HG02973 (cell line): ENCODE measurements around the gene SLC4A1AP.

Experiments
- ATAC-seq: cut with Tn5 transposase; IDR thresholded peaks from one replicate; pipeline ENCODE4 v1.9.1; 2021; ENCODE audit warnings: moderate library complexity; ENCODE audit not compliant: unreplicated experiment

SLC4A1AP gene

GRCh38 chr2:27720004-27720551 is 56.4 kb downstream of the SLC4A1AP start:
- ATAC-seq, result no peak

DNA sequence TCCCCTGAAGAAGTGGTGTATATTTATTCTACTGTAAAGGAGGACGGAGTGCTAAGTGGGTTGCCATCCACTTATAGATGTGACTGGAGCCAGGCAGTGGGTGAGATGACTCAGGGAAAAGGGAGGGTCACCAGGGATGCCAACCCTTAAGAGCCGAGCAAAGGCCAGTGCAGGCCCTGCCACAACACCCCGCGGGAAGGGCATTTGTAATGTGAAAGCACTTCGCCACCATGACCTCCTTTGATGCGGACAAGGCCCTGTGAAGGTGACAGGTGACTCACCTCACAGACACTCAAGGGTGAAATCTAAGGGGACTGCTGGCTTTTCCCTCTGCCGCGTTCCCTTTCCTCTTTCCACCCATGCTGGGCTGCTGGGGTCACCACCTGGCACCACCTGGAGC is 57.6 kb downstream of the SLC4A1AP start:
- ATAC-seq, result no peak

DNA sequence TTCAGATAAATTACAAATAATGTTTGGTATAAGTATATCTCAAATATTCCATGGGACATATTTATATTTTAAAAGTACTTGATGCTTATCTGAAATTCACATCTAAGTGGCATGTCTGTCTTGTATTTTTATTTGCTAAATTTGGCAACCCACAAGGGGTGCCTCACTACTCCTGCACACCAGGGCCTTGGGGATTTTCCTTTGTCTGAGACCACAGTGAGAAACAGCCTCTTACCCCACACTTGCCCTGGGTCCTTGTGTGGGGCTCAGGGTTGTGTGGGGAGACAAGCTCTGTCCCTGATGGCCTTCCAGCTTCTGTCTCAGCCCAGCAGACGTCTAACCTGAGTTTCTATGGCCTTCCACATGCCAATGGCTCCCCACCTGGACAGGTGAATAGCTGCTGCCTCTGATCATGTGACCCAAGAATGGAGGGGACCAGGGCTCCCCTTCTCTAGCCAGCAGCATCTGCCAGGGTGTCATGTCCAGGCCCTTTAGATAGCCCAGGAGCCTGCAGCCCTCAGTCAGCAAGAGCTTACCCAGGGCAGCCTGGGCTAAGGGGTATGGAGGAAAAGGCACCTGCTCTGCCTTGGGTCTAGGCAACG is 58.3 kb downstream of the SLC4A1AP start:
- ATAC-seq, result no peak

DNA sequence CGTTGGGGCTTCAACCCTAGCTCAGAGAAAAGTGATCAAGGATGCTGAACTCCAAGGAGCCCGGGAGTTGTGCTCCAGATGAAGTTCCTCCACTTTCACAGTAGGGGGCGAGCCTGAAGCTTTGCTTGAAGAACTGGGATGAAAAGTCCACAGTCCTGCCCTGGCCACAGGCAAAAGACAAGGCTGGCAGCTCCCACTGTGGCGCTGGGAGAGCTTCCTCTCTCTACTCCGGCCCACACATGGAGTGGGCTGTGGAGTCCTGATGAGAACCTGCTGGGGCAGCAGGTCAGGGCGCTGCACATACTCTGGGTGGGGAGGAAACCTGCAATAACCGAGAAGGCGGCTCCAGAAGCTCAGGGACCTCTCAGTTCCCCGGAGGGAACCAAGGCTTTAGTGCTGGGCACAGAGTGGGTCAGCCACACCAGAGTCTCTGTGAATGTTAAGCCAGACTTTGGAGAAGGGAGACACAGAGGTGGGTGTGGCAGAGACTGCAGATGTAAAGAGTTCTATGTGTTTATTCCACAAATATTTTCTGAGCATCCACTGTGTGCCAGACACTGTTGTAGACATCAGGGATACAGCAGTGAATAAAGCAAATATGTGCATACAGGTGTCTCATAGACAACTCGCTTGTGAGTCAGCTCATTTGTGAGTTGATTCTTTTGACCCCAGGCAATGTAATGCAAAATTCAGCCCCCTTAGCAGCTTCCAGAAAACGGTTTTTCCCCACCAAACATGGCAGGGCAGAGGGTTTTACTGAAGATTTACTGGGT is 59.9 kb downstream of the SLC4A1AP start:
- no peak for ATAC-seq

- ATAC-seq, result no peak
These were observed 60.5 kb downstream of the SLC4A1AP start for GRCh38 chr2:27724191-27724590.

DNA sequence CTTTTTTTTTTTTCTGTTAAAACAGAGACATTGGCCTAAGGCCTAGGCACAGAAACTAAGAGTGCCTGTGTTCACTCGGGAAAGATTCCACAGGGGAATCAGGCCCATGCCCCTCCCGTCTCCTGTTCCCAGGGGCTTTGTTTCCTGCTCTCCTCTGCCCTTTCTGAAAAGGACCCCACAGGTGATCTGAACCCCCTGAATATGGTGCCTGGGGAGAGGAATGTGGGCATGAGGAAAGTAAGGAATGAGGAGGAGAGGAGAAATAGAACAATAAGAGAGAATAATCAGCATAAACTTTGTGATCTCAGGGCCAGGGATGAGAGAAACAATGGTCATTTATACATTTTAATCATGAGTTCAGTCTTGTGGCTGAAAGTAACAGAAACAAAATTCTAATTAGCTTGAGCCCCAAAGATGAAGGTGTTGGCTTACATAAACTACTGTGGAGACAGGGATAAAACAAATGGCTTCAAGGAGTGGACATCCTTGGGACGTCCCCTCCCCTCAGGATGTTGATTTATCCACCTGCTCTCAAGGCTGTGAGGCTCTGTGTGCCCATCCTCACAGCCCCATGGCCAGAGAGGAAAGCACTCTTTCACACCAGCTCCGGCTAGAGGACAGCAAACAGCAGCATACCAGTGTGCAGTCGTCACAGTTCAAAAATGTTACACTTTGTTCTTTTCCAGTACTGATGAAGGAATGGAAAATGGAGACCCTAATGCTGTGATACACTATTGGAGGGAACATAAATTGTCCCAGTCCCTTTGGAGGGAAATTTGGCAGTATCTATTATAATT is 61.4 kb downstream of the SLC4A1AP start:
- no peak for ATAC-seq

GRCh38 chr2:27727257-27727656 is 63.6 kb downstream of the SLC4A1AP start:
- no peak for ATAC-seq

DNA sequence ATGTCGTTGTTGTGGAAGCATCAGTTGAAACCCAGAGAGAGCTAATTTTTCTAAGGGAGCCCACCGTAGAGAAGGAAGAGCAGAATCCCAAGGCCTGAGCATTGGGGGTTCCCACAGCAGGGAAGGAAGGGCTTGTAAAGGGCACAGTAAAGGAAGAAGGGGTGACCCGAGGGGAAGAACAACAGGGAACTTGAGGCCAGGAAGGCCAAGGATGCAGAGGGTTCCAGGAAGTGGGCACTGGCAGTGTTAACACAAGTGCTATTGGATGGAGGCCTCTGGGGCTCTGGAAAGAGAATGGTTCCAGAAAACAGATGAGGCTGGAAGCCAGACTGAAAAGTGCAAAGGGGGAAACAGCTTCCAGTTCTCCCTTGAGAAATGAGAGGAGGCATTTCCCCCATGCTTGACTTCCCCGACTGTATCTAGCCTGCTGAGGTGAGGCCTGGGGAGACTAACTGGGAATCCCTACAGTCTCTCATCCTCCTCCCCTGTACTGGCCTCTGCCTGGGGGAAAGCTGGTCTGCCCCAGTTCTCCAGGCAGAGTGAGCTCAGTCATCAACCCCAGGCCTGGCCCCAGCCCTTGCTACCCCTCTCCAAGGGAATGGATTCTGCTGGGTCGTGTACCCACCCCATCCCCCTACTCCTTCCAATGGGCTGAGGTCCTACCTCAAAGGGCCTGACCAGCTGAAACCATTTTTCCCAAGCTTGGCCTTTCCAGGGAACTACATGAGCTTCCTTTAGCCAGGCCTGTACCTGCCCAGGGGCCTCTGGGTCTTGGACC is 64.6 kb downstream of the SLC4A1AP start:
- ATAC-seq, result no peak

DNA sequence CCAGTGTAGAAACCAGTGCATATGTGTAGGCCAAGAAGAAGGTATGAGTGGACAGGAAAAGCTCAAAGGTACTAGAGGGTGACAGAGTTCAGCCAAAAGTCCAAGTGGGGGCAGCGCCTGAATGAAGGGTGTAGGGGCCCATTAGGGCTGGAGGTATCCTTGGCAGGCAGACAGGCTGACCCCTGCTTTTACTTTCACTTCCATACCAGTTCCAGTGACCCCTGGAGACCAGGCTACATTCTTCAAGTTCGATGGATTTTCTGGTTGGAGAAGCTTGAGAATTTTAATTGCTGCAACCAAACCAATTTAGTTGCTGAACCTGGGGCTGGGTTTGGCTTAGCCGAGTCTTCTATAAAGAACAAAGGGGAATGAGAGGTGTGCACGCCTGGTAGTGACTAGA is 65.5 kb downstream of the SLC4A1AP start:
- no peak for ATAC-seq

DNA sequence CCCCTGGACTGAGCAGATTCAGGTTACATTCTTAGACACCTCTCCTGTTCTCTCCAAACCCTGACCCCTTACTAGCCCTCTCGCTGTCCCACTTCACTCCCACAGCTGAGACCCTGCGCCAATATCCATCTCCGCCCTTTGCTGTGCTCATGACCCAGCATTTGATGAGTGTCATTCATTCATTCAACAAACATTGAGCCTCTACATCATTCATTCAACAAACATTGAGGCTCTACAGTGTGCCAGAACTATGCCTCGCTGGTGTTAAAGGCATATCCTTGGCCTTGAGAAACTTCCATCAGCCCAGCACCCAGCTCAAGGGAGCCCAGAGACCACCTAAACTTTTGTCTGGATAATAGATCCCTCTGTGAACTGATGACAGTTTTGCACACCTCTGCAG is 65.9 kb downstream of the SLC4A1AP start:
- ATAC-seq, result no peak

- no peak for ATAC-seq
These were observed 66.6 kb downstream of the SLC4A1AP start for GRCh38 chr2:27730261-27730662.

DNA sequence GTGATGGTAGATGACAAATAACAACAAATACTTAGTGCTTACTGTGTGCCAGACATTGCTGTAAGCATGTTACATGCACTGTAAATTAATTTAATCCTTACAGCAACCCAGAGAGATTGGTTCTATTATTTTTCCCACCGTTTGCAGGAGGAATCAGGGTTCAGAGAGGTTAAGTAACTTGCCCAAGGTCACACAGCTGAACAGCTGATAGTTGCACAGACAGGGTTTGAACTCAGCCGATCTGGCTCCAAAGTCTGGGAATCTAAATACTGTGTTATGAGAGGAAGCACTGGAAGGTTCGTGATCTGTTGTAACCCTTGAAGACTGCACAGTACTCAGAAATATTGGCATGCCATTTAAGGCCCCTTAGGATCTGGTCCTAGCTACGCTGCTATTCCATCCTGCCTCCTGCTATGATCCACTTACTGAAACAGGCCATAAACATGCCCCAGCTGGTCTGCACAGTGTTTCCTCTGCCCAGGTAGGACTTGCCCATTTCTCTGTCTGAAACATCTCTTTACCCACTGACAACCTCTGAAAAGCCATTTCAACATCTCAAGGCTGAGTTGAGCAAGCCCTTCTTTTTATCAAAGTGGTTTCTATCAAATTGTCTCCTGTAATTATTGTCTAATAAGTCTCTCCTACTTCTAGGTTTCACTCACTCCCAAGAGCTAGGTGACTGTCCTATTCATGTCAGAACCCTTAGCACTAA is 67.4 kb downstream of the SLC4A1AP start:
- no peak for ATAC-seq

DNA sequence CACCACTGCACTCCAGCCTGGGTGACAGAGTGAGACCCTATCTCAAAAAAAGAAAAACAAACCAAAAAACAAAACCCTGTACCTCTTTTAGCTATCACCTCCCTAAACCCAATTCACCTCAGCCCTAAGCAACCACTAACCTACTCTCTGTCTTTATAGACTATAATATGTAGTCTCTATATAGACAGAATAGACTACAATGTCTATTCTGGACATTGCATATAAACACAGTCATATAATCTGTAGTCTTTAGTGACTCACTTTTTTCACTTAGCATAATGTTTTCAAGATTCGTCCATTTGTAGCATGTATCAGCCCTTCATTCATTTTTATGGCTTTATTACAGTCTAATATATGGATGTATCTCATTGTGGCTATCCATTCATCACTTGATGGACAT is 70.6 kb downstream of the SLC4A1AP start:
- no peak for ATAC-seq

- ATAC-seq, result no peak
These were observed 71.7 kb downstream of the SLC4A1AP start for GRCh38 chr2:27735263-27735904.

- no peak for ATAC-seq
These were observed 72.6 kb downstream of the SLC4A1AP start for GRCh38 chr2:27736031-27736889.

- no peak for ATAC-seq
These were observed 73.2 kb downstream of the SLC4A1AP start for GRCh38 chr2:27736890-27737204.

GRCh38 chr2:27737676-27738348 is 74.1 kb downstream of the SLC4A1AP start:
- no peak for ATAC-seq

DNA sequence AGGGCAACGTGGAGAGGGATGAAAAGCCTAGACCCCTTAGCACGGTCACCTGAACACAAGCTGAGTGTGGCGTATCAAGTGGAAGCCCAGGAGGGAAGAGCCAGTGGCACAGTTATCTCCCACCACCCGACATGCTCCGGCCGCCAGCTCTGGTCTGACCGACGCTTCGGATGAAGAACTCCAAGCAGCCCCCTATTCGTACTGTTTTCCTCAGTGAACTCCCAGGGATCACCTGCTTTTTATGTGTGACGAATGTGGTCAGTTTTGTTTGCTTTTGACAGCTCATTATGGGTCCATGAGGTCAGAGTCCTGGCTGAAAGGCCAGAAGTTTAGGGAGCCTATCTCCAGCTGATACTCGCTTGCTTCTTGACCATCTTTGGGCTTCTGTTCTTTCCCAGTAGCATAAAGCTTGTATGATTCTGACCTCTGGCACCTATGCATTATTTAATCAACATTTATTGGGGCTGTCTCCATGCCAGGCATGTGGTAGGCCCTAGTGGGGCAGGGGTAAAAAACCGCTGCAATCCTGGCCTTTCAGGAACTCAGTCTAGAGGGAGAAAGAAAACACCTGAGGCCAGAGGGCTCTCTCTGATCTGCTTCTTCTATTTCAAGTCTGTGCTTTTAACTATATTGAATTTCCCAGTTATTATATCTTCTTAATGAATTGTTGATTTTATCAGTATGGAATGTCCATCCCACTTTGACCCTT is 74.8 kb downstream of the SLC4A1AP start:
- no peak for ATAC-seq
